Peyer's patch (tissue), 4 donors: ENCODE results near the gene TMEM59L. TPM values are rescaled to one million over a fixed set of nuclear protein-coding genes. Genes with fewer than 3 reads are reported as not detected.
A peak's percentile ranks its signal among the peaks of the same experiment; 100 is the strongest.

Experiments used
- DNase-seq, 3 donors: peaks; one replicate each; pipeline ENCODE4 v3.0.0-alpha.2; 2017 to 2019
- H3K27ac ChIP-seq, 4 donors: fragments of 200-600 bp; sonication (generic); one replicate each; pipeline ENCODE4 v1.5.1; 2016 to 2019
- H3K27me3 ChIP-seq, 2 donors: fragments of 200-600 bp; sonication (generic); one replicate each; pipeline ENCODE4 v1.5.1; 2019
- H3K36me3 ChIP-seq, 3 donors: fragments of 200-600 bp; sonication (generic); one replicate each; pipeline ENCODE4 v1.5.1; 2016 to 2019
- H3K4me1 ChIP-seq, 4 donors: fragments of 200-600 bp; sonication (generic); one replicate each; pipeline ENCODE4 v1.5.1; 2016 to 2019
- H3K4me3 ChIP-seq, 4 donors: fragments of 200-600 bp; sonication (generic); 1 replicate in 3 of 4; 2 replicates in 1 of 4; pipeline ENCODE4 v1.5.1; 2016 to 2019; ENCODE audit warnings: mild to moderate bottlenecking in 1 of 4
- H3K9me3 ChIP-seq, 4 donors: fragments of 200-600 bp; sonication (generic); one replicate each; pipeline ENCODE4 v1.5.1; 2016 to 2019; ENCODE audit warnings: mild to moderate bottlenecking in 1 of 4
- CTCF ChIP-seq, 6 experiments: fragments of 450-650 bp in 4 of 6; fragments of 200-600 bp in 2 of 6; sonication (generic) in 1 of 6; IDR thresholded peaks; one replicate each; pipeline ENCODE4 v1.5.1; 2017 to 2019; ENCODE audit warnings: antibody characterized with exemption in 6 of 6, mild to moderate bottlenecking in 3 of 6, moderate library complexity in 1 of 6
- POLR2A ChIP-seq, 2 donors: fragments of 450-650 bp; IDR thresholded peaks; one replicate each; pipeline ENCODE4 v1.5.1; 2017; ENCODE audit warnings: antibody characterized with exemption in 2 of 2, mild to moderate bottlenecking in 2 of 2, moderate library complexity in 2 of 2
- total RNA-seq, 4 donors: library from RNA; depleted of rRNA; stranded (reverse); fragments of >200 nt; gene quantifications; one replicate each; pipeline ENCODE4 v1.1.0, GENCODE V29; 2016

Gene TMEM59L
- total RNA-seq = 1 to 10 TPM in 2 of 4 donors, under 1 TPM in 1, not detected in 1; 0.70 to 2.0 (median 1.7) TPM

- Histone ChIP-seq H3K27ac (no peak within 1 kb of the TSS), H3K9me3 (no peaks in the 10 kb centered on the region), H3K4me3 (peak within 1 kb of the TSS; percentile 23 to 54 (median 48)), H3K27me3 (peaks cover 0 to 52% of the 10 kb centered on the region in 2 donors), H3K4me1 (peaks cover 0 to 31% (median 23%) of the 10 kb centered on the region in 4 donors), H3K36me3 (no peaks in the 10 kb centered on the region)
- peak in 1 of 3 donors; percentile 62 for DNase-seq
- TF ChIP-seq CTCF (IDR thresholded peaks at IDR 0.05) (no peak), POLR2A (IDR thresholded peaks at IDR 0.05) (no peak)
These were observed at the start of gene TMEM59L for GRCh38 chr19:18612772-18613588. Gene TMEM59L, plus strand, starts transcription at chr19:18612870. Its CDS starts 89 bp downstream, at chr19:18612959.

- H3K27me3 ChIP-seq = no peaks in the 10 kb centered on the region
- H3K36me3 ChIP-seq = peaks cover 0 to 71% (median 0%) of the 10 kb centered on the region in 3 donors
- TF ChIP-seq CTCF (IDR thresholded peaks at IDR 0.05) (no peak), POLR2A (IDR thresholded peaks at IDR 0.05) (no peak)
- no peaks in the 10 kb centered on the region for H3K4me1 ChIP-seq
- H3K9me3 ChIP-seq = no peaks in the 10 kb centered on the region
- DNase-seq = no peak
- H3K4me3 ChIP-seq = no peak overlapping the region
- H3K27ac ChIP-seq = no peak overlapping the region
These were observed 45.7 kb upstream of the TMEM59L start for GRCh38 chr19:18566953-18567352.

GRCh38 chr19:18568367-18568766 is 44.3 kb upstream of the TMEM59L start:
- DNase-seq = no peak
- Histone ChIP-seq H3K4me1 (peaks cover 3 to 12% (median 11%) of the 10 kb centered on the region in 4 donors), H3K36me3 (peaks cover 0 to 61% (median 0%) of the 10 kb centered on the region in 3 donors), H3K27me3 (no peaks in the 10 kb centered on the region), H3K9me3 (no peaks in the 10 kb centered on the region), H3K4me3 (no peak overlapping the region), H3K27ac (no peak overlapping the region)
- TF ChIP-seq POLR2A (IDR thresholded peaks at IDR 0.05) (no peak), CTCF (IDR thresholded peaks at IDR 0.05) (no peak)

GRCh38 chr19:18571564-18572344 is 40.9 kb upstream of the TMEM59L start, which contains the start of gene UBA52:
Gene UBA52, plus strand, starts transcription at chr19:18571857. Its CDS starts 1,444 bp downstream, at chr19:18573301.
- peak within 1 kb of the TSS; percentile 53 to 95 (median 84) for H3K4me3 ChIP-seq
- H3K9me3 ChIP-seq = no peaks in the 10 kb centered on the region
- peaks cover 3 to 17% (median 12%) of the 10 kb centered on the region in 4 donors for H3K4me1 ChIP-seq
- H3K27me3 ChIP-seq = no peaks in the 10 kb centered on the region
- TF ChIP-seq POLR2A (IDR thresholded peaks at IDR 0.05) = peak; percentile 84 to 88
- peak in 2 of 6 experiments; percentile 3 for TF ChIP-seq CTCF (IDR thresholded peaks at IDR 0.05)
- H3K27ac ChIP-seq = peak within 1 kb of the TSS; percentile 80 to 96 (median 90)
- H3K36me3 ChIP-seq = peaks cover 0 to 59% (median 0%) of the 10 kb centered on the region in 3 donors
- DNase-seq = peak; percentile 98 to 100 (median 99)

GRCh38 chr19:18574691-18575291 is 37.9 kb upstream of the TMEM59L start:
- TF ChIP-seq CTCF (IDR thresholded peaks at IDR 0.05) (no peak), POLR2A (IDR thresholded peaks at IDR 0.05) (no peak)
- H3K4me1 ChIP-seq = peaks cover 3 to 17% (median 12%) of the 10 kb centered on the region in 4 donors
- H3K27ac ChIP-seq = no peak overlapping the region
- peaks cover 0 to 43% (median 0%) of the 10 kb centered on the region in 3 donors for H3K36me3 ChIP-seq
- no peaks in the 10 kb centered on the region for H3K9me3 ChIP-seq
- no peak for DNase-seq
- H3K4me3 ChIP-seq = no peak overlapping the region
- no peaks in the 10 kb centered on the region for H3K27me3 ChIP-seq
